AG09309 (cell line): ENCODE results near the gene PAMR1.

ENCODE experiments used
- DNase-seq: peaks from one replicate; pipeline ENCODE4 v3.0.0-alpha.2; 2010; ENCODE audit warnings: low read depth
- H3K4me3 ChIP-seq: 2 replicates; pipeline ENCODE4 v1.5.1; 2011; ENCODE audit warnings: mild to moderate bottlenecking, low read depth, low read length, moderate library complexity; ENCODE audit not compliant: control insufficient read depth
- TF ChIP-seq, protein P1 (sequence below): IDR thresholded peaks from 2 replicates; pipeline ENCODE4 v1.5.1; 2011; ENCODE audit warnings: mild to moderate bottlenecking, low read depth, low read length, inconsistent platforms; ENCODE audit not compliant: insufficient read depth, control insufficient read depth; ENCODE audit errors: missing control alignments

The PAMR1 gene

DNA sequence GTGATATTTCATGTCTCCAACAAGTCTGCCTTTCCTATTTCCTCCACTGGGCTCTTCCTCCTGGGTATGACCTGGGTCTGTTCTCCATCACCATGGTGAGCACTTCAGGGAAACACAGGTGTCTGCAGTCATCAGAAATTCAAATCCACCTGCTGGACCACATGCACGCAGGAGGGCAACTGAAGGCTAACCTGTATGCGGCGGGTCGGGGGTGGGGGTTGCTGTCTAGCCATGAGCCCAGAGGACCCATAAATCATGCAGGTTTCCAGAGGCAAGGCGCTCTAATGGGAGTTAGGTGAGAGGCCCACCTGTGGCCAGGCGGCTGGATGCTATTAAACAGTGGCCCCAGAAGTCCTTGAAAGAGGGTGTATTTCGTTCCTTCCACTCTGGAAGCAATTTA lies 11.1 kb upstream of the PAMR1 start:
- H3K4me3 ChIP-seq = no peak overlapping the region
- no peak for DNase-seq
- TF ChIP-seq, protein P1, sequence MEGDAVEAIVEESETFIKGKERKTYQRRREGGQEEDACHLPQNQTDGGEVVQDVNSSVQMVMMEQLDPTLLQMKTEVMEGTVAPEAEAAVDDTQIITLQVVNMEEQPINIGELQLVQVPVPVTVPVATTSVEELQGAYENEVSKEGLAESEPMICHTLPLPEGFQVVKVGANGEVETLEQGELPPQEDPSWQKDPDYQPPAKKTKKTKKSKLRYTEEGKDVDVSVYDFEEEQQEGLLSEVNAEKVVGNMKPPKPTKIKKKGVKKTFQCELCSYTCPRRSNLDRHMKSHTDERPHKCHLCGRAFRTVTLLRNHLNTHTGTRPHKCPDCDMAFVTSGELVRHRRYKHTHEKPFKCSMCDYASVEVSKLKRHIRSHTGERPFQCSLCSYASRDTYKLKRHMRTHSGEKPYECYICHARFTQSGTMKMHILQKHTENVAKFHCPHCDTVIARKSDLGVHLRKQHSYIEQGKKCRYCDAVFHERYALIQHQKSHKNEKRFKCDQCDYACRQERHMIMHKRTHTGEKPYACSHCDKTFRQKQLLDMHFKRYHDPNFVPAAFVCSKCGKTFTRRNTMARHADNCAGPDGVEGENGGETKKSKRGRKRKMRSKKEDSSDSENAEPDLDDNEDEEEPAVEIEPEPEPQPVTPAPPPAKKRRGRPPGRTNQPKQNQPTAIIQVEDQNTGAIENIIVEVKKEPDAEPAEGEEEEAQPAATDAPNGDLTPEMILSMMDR = no peak

DNA sequence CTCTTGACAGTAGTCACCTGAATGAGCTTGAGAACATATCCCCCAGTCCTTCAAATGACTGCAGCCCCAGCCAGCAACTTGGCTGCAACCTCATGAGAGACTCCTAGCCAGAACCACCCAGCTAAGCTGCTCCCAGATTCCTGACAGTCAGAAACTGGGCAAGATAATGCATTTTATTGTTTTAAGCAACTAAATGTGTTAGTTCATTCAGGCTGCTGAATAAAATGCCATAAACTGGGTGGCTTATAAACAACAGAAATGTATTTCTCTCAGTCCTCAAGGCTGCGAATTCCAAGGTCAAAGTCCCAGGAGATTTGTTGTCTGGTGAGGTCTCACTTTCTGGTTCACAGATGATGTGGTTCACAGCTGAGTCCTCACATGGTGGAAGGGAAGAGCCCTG lies 5.8 kb upstream of the PAMR1 start:
- peak; percentile 29 for DNase-seq
- H3K4me3 ChIP-seq = no peak overlapping the region
- TF ChIP-seq, protein P1 = no peak

DNA sequence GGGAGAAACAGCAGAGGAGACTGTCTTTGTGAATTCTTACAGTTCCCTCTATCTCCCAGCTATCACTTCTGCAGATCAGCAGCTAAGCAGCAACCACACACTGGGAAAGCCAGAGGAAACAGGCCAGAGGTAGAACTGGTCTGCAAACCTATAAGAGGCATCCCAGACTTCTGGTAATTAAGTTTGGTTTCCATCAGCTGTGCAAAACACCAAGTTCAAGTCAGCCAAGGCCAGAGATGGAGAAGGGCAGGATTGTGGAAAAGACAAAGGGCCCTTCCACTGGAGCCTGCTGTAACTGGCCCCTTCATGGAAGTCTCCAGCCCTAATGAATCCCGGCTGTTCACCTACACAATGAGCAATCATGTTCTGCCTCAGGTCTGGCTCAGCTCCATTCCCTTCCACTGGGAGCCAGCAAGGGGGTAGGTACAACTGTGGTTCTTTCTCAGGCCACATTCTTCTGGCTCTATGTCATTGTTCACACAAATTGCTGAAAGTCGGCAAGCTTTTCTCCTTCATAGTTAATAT lies 4.6 kb upstream of the PAMR1 start:
- DNase-seq = peak; percentile 91
- TF ChIP-seq, protein P1 = no peak

DNA sequence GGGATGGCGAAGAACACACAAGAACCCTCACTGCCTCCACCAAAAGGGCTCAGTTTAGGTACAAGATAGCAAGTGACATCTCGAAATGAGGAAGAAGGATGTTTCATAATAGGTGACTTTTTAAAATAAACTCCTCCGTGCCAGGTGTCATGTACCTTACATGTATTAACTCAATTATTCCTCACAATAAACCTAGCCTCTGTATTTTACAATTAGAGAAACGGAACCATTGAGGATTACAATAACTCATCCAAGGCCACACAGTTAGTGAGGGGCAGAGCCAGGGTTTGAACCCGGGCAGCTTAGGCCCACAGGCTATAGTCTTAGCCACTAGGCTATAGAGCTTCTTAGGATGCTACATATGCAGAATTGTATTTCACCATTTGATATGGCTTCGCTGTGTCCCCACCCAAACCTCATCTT lies 965 bp upstream of the PAMR1 start:
- H3K4me3 ChIP-seq = no peak overlapping the region
- no peak for DNase-seq
- TF ChIP-seq, protein P1 = no peak

More for the DNA sequence above, 4.6 kb upstream of the PAMR1 start:
- no peak overlapping the region for H3K4me3 ChIP-seq

DNA sequence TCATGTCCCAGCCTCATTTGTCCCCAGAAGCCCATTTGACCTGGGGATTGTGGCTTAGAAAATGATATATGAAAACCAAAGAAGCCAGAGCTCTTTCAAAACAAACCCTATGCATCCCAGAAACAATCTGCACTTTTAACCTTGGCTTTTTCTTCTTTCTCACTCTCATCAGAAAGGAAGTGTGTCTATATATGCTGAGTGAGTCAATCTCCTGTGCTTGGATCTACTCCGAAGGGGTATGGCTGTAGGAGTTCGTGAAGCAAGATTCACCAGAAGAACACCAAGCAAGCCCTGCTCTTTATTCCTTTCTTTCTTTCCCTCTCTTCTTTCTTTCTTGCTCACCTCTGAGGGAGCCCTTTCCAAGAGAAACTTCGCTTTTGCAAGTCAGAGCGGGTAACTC lies 636 bp downstream of the PAMR1 start:
- TF ChIP-seq, protein P1 = no peak
- no peak for DNase-seq
- H3K4me3 ChIP-seq = peak overlapping the region; percentile 49

DNA sequence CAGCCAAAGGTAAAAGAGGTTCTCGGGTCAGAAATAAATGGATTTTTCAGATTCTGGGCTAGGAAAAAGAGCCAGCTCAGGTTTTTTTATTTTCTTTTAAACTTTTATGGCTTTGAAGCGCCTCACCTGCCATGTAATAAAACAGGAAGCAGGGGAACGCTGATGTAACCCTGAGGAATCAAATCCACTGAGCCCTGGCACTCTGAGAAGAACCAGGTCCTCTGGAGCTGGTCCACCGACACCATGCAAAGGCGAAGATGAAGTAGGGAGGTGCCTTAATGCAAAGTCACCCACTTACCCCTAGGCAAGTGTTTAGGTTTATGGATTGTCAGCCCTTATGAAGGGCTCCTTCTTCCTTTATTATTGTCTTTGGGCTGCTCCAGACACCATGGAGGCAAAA lies 1.6 kb downstream of the PAMR1 start:
- H3K4me3 ChIP-seq = peak overlapping the region; percentile 2; the same call in 1 of the 2 replicates
- TF ChIP-seq, protein P1 = no peak
- no peak for DNase-seq
